ENCODE data around the gene FGFRL1. TPM values are rescaled to one million over a fixed set of nuclear protein-coding genes. Genes with fewer than 3 reads are reported as not detected.

Gene FGFRL1
- total RNA-seq, 2 donors from 2014 or later = 38.7 to 50.4 TPM

GRCh38 chr4:991451-992296 is 19.8 kb upstream of the FGFRL1 start:
- 91 to 96% methylated on average over 5 to 45 of the region's 50 CpGs for WGBS, 2 donors
- ATAC-seq (no peak), DNase-seq (peak in 1 of 4 donors; percentile 37)
- Histone ChIP-seq H3K27me3 (no peaks in the 10 kb centered on the region), H3K36me3 (replicated peaks in 1 of 2; ENCODE audit: insufficient read depth in 1 of 2, low read depth in 2 of 2) (no peaks in the 10 kb centered on the region), H3K4me3 (no peak overlapping the region), H3K4me1 (peaks cover 38% of the 10 kb centered on the region), H3K27ac (peak overlapping the region; percentile 91 to 95 (median 94)), H3K9me3 (no peaks in the 10 kb centered on the region)
- TF ChIP-seq POLR2A (IDR thresholded peaks at IDR 0.05) (no peak), CTCF (IDR thresholded peaks at IDR 0.05) (no peak)
- intact Hi-C loops (cut with DNase I) = no loop called here

- no peaks in the 10 kb centered on the region for H3K36me3 ChIP-seq (replicated peaks in 1 of 2; ENCODE audit: insufficient read depth in 1 of 2, low read depth in 2 of 2)
- no peak overlapping the region for H3K4me3 ChIP-seq
- H3K4me1 ChIP-seq = peaks cover 42% of the 10 kb centered on the region
- H3K27me3 ChIP-seq = peaks cover 0 to 2% of the 10 kb centered on the region in 2 donors
- no peaks in the 10 kb centered on the region for H3K9me3 ChIP-seq
- ATAC-seq (peak; percentile 84), DNase-seq (peak; percentile 85 to 94 (median 92))
- H3K27ac ChIP-seq = peak overlapping the region; percentile 91 to 95 (median 94)
- 32 to 60% methylated on average over 1 to 25 of the region's 25 CpGs for WGBS, 2 donors
- intact Hi-C loops (cut with DNase I) = no loop called here
- peak; percentile 69 to 78 (median 77) for TF ChIP-seq POLR2A (IDR thresholded peaks at IDR 0.05)
- peak in 2 of 7 experiments; percentile 6 to 12 for TF ChIP-seq CTCF (IDR thresholded peaks at IDR 0.05)
Observed at GRCh38 chr4:992297-993110, 18.9 kb upstream of the FGFRL1 start.

- TF ChIP-seq CTCF (IDR thresholded peaks at IDR 0.05) = no peak
- TF ChIP-seq POLR2A (IDR thresholded peaks at IDR 0.05) = peak in 1 of 3 donors; percentile 9
- 45 to 60% methylated on average over 4 to 37 of the region's 37 CpGs for WGBS, 2 donors
- peaks cover 0 to 10% of the 10 kb centered on the region in 2 donors for H3K27me3 ChIP-seq
- no peaks in the 10 kb centered on the region for H3K9me3 ChIP-seq
- peaks cover 43% of the 10 kb centered on the region for H3K4me1 ChIP-seq
- H3K4me3 ChIP-seq = no peak within 1 kb of the TSS
- intact Hi-C loops (cut with DNase I) = no loop called here
- DNase-seq = peak; percentile 53 to 80 (median 76)
- H3K27ac ChIP-seq = peak within 1 kb of the TSS; percentile 91 to 95 (median 94)
- ATAC-seq = peak; percentile 69
- no peaks in the 10 kb centered on the region for H3K36me3 ChIP-seq (replicated peaks in 1 of 2; ENCODE audit: insufficient read depth in 1 of 2, low read depth in 2 of 2)
Observed at GRCh38 chr4:993111-994029, 18.1 kb upstream of the FGFRL1 start, which contains the start of gene SLC26A1. SLC26A1 (minus strand) TSS chr4:993404; CDS start chr4:991703, 1,701 bp downstream.

GRCh38 chr4:995311-996026 is 16.0 kb upstream of the FGFRL1 start:
- 89 to 93% methylated on average over 16 to 23 of the region's 23 CpGs for WGBS, 2 donors
- no peak for TF ChIP-seq CTCF (IDR thresholded peaks at IDR 0.05)
- peak in 1 of 4 donors; percentile 11 for DNase-seq

More at GRCh38 chr4:995311-996026, 16.0 kb upstream of the FGFRL1 start:
- Histone ChIP-seq H3K4me1 (peaks cover 43% of the 10 kb centered on the region), H3K27me3 (peaks cover 0 to 12% of the 10 kb centered on the region in 2 donors), H3K9me3 (no peaks in the 10 kb centered on the region), H3K27ac (no peak overlapping the region), H3K4me3 (no peak overlapping the region), H3K36me3 (replicated peaks in 1 of 2; ENCODE audit: insufficient read depth in 1 of 2, low read depth in 2 of 2) (no peaks in the 10 kb centered on the region)
- intact Hi-C loops (cut with DNase I) = no loop called here
- ATAC-seq = no peak
